Fibroblast of lung (primary cell): ENCODE results near the gene HS3ST1.

Source experiments
- EZH2 ChIP-seq: IDR thresholded peaks from 2 replicates; pipeline ENCODE4 v1.5.1; 2012; ENCODE audit warnings: low read length, control low read depth, mild to moderate bottlenecking; ENCODE audit errors: missing control alignments
- TF ChIP-seq, protein P1 (sequence below), 2 donors: IDR thresholded peaks in 1 of 2; conservative IDR thresholded peaks in 1 of 2; 1 replicate in 1 of 2; 2 replicates in 1 of 2; pipeline ENCODE4 v1.5.1; 2011 to 2012; ENCODE audit warnings: low read length in 2 of 2, control low read depth in 1 of 2, inconsistent platforms in 1 of 2, low read depth in 1 of 2, mild to moderate bottlenecking in 1 of 2

DNA sequence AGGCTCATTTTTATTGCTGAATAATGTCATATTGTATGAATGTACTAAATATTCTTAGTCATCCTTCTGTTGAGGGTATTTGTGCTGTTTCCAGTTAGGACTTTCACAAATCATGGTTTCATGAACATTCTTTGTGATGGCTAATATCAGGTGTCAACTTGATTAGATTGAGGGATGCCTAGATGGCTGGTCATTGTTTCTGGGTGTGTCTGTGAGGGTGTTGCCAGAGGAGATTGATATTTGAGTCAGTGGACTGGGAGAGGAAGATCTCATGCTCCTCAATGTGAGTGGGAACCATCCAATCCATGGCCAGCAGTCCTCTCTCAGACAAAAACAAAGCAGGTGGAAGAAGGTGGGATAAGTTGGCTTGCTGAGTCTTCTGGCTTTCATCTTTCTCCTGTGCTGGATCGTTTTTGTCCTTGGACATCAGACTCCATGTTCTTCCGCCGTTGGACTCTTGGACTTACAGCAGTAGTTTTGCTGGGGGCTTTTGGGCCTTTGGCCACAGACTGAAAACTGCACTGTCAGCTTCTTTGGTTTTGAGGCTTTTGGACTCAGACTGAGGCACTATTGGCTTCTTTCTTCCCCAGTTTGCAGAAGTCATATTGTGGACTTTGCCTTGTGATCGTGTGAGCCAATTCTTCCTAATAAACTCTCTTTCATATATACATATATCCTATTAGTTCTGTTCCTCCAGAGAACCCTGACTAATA, 11.9 kb upstream of the HS3ST1 start:
- TF ChIP-seq, protein P1, sequence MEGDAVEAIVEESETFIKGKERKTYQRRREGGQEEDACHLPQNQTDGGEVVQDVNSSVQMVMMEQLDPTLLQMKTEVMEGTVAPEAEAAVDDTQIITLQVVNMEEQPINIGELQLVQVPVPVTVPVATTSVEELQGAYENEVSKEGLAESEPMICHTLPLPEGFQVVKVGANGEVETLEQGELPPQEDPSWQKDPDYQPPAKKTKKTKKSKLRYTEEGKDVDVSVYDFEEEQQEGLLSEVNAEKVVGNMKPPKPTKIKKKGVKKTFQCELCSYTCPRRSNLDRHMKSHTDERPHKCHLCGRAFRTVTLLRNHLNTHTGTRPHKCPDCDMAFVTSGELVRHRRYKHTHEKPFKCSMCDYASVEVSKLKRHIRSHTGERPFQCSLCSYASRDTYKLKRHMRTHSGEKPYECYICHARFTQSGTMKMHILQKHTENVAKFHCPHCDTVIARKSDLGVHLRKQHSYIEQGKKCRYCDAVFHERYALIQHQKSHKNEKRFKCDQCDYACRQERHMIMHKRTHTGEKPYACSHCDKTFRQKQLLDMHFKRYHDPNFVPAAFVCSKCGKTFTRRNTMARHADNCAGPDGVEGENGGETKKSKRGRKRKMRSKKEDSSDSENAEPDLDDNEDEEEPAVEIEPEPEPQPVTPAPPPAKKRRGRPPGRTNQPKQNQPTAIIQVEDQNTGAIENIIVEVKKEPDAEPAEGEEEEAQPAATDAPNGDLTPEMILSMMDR (conservative IDR thresholded peaks at IDR 0.05 in 1 of 2, IDR thresholded peaks at IDR 0.05 in 1 of 2; ENCODE audit: low read depth in 1 of 2, low read length in 2 of 2), result no peak
- TF ChIP-seq EZH2, result no peak
